ENCODE measurements around the gene HEPHL1.

HEPHL1 gene

GRCh38 chr11:94025690-94026394 lies 4.7 kb downstream of the HEPHL1 start:
- DNase-seq: no peak

GRCh38 chr11:94027210-94027609 lies 6.1 kb downstream of the HEPHL1 start:
- no peak for DNase-seq

- no peak for DNase-seq
Observed at GRCh38 chr11:94028436-94028835, 7.3 kb downstream of the HEPHL1 start.

GRCh38 chr11:94030059-94030458 lies 8.9 kb downstream of the HEPHL1 start:
- no peak for DNase-seq

- DNase-seq: no peak
Observed at GRCh38 chr11:94031625-94032024, 10.5 kb downstream of the HEPHL1 start.

- no peak for DNase-seq
Observed at GRCh38 chr11:94032066-94032465, 10.9 kb downstream of the HEPHL1 start.

GRCh38 chr11:94032725-94033124 lies 11.6 kb downstream of the HEPHL1 start:
- DNase-seq: no peak

GRCh38 chr11:94034207-94034606 lies 13.1 kb downstream of the HEPHL1 start:
- DNase-seq: no peak

- DNase-seq: no peak
Observed at GRCh38 chr11:94036096-94036495, 14.9 kb downstream of the HEPHL1 start.

- no peak for DNase-seq
Observed at GRCh38 chr11:94043241-94043640, 22.1 kb downstream of the HEPHL1 start.

- DNase-seq: no peak
Observed at GRCh38 chr11:94046796-94047195, 25.6 kb downstream of the HEPHL1 start.

- DNase-seq: no peak
Observed at GRCh38 chr11:94048032-94048709, 27.0 kb downstream of the HEPHL1 start.

- no peak for DNase-seq
Observed at GRCh38 chr11:94049351-94049750, 28.2 kb downstream of the HEPHL1 start.

- no peak for DNase-seq
Observed at GRCh38 chr11:94058630-94059029, 37.5 kb downstream of the HEPHL1 start.

GRCh38 chr11:94059065-94059464 lies 37.9 kb downstream of the HEPHL1 start:
- no peak for DNase-seq

- DNase-seq: no peak
Observed at GRCh38 chr11:94060401-94060800, 39.2 kb downstream of the HEPHL1 start.

- no peak for DNase-seq
Observed at GRCh38 chr11:94062360-94062759, 41.2 kb downstream of the HEPHL1 start.

- no peak for DNase-seq
Observed at GRCh38 chr11:94066901-94067429, 45.8 kb downstream of the HEPHL1 start.

GRCh38 chr11:94068764-94069163 lies 47.6 kb downstream of the HEPHL1 start:
- DNase-seq: no peak

- no peak for DNase-seq
Observed at GRCh38 chr11:94077552-94078293, 56.6 kb downstream of the HEPHL1 start.

- no peak for DNase-seq
Observed at GRCh38 chr11:94084164-94084563, 63.0 kb downstream of the HEPHL1 start.

GRCh38 chr11:94088906-94089305 lies 67.8 kb downstream of the HEPHL1 start:
- DNase-seq: no peak

GRCh38 chr11:94089341-94089740 lies 68.2 kb downstream of the HEPHL1 start:
- no peak for DNase-seq

GRCh38 chr11:94090401-94090800 lies 69.2 kb downstream of the HEPHL1 start:
- DNase-seq: no peak

Data from CD4-positive, alpha-beta T cell treated with Interleukin-15 for 1 hour (primary cell).